ENCODE results near the gene ASTN2. TPM values are rescaled to one million over a fixed set of nuclear protein-coding genes. Genes with fewer than 3 reads are reported as not detected.
"Not testable (repeated sequence)": the region's sequence is repeated elsewhere in the genome, so short reads cannot be mapped to it uniquely, and the experiment has no call there.

Gene ASTN2
- total RNA-seq, 3 donors from 2014 or later: 1.7 to 1.8 (median 1.7) TPM

DNA sequence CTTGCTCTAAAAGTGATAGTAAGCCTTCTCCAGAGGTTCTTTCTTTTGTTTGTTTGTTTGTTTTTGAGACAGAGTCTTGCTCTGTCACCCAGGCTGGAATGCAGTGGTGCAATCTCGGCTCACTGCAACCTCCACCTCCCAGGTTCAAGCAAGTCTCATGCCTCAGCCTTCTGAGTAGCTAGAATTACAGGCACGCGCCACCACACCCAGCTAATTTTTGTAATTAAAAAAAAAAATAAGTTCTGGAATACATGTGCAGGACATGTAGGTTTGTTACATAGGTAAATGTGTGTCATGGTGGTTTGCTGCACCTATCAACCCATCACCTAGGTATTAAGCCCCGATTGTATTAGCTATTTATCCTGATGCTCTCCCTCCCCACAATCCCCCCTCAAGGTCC, 526.4 kb downstream of the ASTN2 start:
- not testable (repeated sequence) for ATAC-seq; H3K36me3 Mint-ChIP-seq (ENCODE audit: insufficient read depth); H3K9me3 Mint-ChIP-seq; H3K4me3 Mint-ChIP-seq; H3K27me3 Mint-ChIP-seq (ENCODE audit: low read depth); H3K4me1 Mint-ChIP-seq (ENCODE audit: low read depth); DNase-seq

DNA sequence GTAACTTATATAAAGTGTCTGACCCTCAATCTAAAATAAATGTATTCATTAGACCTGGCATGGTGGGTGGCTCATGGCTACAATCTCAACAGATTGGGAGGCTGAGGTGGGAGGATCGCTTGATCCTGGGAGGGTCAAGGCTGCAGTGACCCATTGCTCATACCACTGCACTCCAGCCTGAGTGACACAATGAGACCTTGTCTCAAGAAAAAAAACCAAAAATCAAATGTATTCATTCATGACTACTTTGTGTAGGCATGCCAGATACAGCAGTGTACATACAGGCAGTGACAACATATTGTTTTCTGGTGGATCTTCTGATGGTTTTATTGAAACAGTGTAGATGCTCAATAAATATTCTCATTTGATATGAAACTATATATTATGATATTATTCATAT, 526.8 kb downstream of the ASTN2 start:
- Mint-ChIP-seq H3K4me1 (ENCODE audit: low read depth) (no peaks in the 10 kb centered on the region), H3K27me3 (ENCODE audit: low read depth) (no peaks in the 10 kb centered on the region), H3K9me3 (no peaks in the 10 kb centered on the region), H3K4me3 (no peak overlapping the region), H3K36me3 (ENCODE audit: insufficient read depth) (no peaks in the 10 kb centered on the region)
- ATAC-seq (no peak), DNase-seq (no peak)

DNA sequence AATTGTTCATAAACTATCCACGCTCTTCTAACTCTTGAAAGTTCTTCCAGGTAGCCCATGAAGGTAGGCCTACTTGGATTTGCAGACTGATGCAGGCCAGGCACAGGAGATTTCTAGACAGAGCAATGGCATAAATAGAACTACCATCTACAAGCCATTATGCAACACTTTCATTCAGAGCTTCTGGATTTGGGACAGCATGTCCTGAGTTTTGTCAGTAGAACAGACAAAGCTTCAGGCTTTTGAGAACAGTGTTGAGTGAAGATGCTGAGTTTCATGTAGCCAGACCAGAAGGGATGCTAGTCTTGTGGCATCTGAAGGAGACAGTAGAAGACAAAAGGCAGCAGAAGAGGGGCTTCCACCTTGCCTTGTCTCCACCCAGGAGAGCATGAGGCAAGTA, 531.2 kb downstream of the ASTN2 start:
- Mint-ChIP-seq H3K36me3 (ENCODE audit: insufficient read depth) (no peaks in the 10 kb centered on the region), H3K4me1 (ENCODE audit: low read depth) (no peaks in the 10 kb centered on the region), H3K9me3 (peaks cover 7% of the 10 kb centered on the region), H3K4me3 (no peak overlapping the region), H3K27me3 (ENCODE audit: low read depth) (no peaks in the 10 kb centered on the region)
- DNase-seq (no peak), ATAC-seq (no peak)

DNA sequence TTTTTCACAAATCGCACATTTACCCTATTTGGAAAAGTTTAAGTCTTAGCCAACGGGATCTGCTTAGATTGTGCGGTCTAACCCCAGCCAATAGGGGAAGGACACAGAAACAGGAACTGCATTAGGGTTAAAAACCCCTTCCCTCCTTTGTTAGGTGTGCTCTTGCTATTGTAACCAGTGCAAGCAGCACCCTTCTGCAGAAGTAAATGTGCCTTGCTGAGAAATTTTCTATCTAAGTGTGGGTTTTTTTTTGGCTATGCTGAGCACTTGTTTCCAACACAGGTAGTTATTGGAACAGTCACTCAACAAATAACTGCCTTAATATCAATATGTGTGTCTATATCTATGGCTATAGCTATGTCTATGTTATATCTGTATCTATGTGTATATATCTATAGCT, 537.8 kb downstream of the ASTN2 start:
- no peak for DNase-seq
- peaks cover 3% of the 10 kb centered on the region for H3K27me3 Mint-ChIP-seq (ENCODE audit: low read depth)
- H3K36me3 Mint-ChIP-seq (ENCODE audit: insufficient read depth): no peaks in the 10 kb centered on the region

DNA sequence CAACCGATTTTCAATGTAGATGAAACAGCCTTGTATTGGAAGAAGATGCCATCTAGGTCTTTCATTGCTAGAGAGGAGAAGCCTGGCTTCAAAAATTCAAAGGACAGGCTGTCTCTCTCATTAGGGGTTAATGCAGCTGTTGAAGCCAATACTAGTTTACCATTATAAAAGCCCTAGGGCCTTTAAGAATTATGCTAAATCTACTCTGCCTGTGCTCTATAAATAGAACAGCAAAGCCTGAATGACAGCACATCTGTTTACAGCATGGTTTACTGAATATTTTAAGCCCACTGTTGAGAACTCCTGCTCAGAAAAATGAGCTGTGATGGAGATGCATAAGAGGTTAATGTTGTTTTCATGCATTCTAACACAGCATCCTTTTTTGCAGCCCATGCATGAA, 539.3 kb downstream of the ASTN2 start:
- Mint-ChIP-seq H3K27me3 (ENCODE audit: low read depth) (peaks cover 3% of the 10 kb centered on the region), H3K36me3 (ENCODE audit: insufficient read depth) (no peaks in the 10 kb centered on the region), H3K4me1 (ENCODE audit: low read depth) (no peaks in the 10 kb centered on the region), H3K9me3 (peaks cover 16% of the 10 kb centered on the region), H3K4me3 (no peak overlapping the region)
- DNase-seq (no peak), ATAC-seq (no peak)

More for the DNA sequence above, 537.8 kb downstream of the ASTN2 start:
- Mint-ChIP-seq H3K9me3 (peaks cover 20% of the 10 kb centered on the region), H3K4me1 (ENCODE audit: low read depth) (no peaks in the 10 kb centered on the region), H3K4me3 (no peak overlapping the region)
- no peak for ATAC-seq

DNA sequence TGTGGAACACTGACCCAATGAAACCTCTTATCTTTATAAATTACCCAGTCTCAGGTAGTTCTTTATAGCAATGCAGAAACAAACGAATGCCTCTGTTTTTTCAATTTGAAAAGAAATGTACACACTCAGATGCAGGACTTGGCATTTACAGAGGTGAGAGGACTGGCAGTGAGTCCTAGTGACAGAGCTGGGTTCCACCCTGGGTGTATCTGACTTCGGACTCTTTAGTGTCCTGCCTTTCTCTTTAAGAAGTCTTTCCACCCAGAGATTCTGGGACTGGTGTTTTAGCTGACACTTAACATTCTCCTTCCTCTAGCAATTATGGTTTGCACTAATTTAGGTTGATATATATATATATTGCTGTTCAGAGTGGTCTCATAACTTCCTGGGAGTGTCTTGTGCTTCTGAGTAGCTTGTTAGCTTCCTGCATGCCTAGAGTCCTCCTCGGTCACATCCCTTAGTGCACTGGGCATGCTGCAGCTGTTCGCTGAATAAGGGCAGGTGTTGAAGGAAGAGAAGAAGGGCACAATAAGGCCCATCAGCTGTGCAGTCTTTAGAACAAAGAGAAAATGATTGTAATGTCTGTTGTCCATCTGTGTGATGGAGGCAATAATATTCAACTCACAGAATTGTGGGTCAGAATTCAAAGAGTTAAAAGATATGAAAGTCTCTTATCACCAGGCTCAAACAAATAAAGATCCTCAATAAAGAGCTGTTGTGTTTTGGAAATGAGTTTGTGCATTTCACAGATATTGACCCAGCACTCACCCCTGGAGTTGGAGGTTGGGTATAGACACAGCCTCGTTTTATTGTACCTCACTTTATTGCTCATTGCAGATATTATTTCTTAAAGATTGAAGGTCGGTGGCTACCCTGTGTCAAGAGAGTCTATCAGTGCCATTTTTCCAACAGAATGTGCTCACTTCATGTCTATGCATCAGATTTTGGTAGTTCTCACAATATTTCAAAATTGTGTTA, 540.6 kb downstream of the ASTN2 start:
- no peaks in the 10 kb centered on the region for H3K4me1 Mint-ChIP-seq (ENCODE audit: low read depth)
- no peak for DNase-seq
- no peak for ATAC-seq
- H3K4me3 Mint-ChIP-seq: no peak overlapping the region
- no peaks in the 10 kb centered on the region for H3K36me3 Mint-ChIP-seq (ENCODE audit: insufficient read depth)
- H3K27me3 Mint-ChIP-seq (ENCODE audit: low read depth): peaks cover 3% of the 10 kb centered on the region
- H3K9me3 Mint-ChIP-seq: peaks cover 16% of the 10 kb centered on the region

DNA sequence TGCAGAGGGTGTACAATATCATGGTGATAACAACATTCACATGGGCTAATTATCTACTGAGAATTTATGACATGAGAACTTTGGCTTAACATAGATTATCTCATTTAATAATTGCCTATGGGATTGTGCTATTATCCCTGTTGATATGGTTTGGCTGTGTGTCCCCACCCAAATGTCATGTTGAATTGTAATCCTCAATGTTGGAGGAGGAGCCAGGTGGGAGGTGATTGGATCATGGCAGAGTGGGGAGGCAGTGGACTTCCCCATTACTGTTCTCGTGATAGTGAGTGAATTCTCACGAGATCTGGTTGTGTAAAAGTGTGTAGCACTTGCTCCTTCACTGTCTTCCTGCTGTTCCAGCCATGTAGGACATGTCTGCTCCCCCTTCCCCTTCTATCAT, 541.4 kb downstream of the ASTN2 start:
- no peak for ATAC-seq
- Mint-ChIP-seq H3K36me3 (ENCODE audit: insufficient read depth) (no peaks in the 10 kb centered on the region), H3K4me3 (no peak overlapping the region), H3K27me3 (ENCODE audit: low read depth) (peaks cover 3% of the 10 kb centered on the region), H3K4me1 (ENCODE audit: low read depth) (no peaks in the 10 kb centered on the region), H3K9me3 (peaks cover 16% of the 10 kb centered on the region)
- DNase-seq: no peak

DNA sequence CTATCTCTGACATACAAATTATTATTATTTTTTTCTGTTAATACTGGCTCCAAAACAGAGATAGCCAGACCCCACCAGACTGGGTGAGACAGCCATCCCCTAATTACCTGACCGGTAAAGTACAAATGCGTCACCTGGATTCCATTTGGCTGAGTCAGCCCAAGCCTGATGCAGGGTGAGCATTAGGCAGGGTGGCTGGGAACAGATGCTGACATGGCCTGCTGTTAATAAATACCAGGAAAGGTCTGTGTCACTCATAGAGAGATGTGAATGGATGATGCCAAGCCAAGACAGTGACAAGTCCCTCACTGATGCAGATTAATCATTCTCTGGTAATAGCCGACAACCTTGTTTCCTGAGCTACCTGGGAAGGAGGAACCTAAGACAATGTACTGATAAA, 544.3 kb downstream of the ASTN2 start:
- DNase-seq: no peak
- Mint-ChIP-seq H3K36me3 (ENCODE audit: insufficient read depth) (no peaks in the 10 kb centered on the region), H3K27me3 (ENCODE audit: low read depth) (no peaks in the 10 kb centered on the region), H3K4me3 (no peak overlapping the region), H3K4me1 (ENCODE audit: low read depth) (no peaks in the 10 kb centered on the region), H3K9me3 (peaks cover 3% of the 10 kb centered on the region)
- ATAC-seq: no peak

DNA sequence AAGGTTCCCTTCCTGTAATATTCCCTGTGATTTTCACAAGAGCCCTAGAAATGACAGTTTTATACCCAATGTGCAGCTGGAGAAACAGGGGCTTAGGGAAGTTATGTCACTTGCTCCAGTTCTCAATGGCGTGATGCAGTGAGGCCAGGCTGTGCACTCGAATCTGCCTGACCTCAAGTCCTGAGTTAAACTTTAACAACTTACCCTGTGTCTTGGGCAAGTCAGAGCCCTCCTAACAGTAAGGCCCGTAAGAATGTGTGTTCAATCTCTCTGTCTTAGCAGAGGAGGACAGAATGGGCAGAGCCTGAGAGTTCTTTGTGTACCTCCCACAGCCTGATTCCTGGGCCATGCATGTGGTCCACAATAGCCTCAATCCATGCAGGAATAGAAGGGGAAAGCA, 546.7 kb downstream of the ASTN2 start:
- H3K36me3 Mint-ChIP-seq (ENCODE audit: insufficient read depth): no peaks in the 10 kb centered on the region
- peaks cover 3% of the 10 kb centered on the region for H3K27me3 Mint-ChIP-seq (ENCODE audit: low read depth)
- no peaks in the 10 kb centered on the region for H3K4me1 Mint-ChIP-seq (ENCODE audit: low read depth)
- ATAC-seq (no peak), DNase-seq (no peak)
- no peak overlapping the region for H3K4me3 Mint-ChIP-seq
- no peaks in the 10 kb centered on the region for H3K9me3 Mint-ChIP-seq

DNA sequence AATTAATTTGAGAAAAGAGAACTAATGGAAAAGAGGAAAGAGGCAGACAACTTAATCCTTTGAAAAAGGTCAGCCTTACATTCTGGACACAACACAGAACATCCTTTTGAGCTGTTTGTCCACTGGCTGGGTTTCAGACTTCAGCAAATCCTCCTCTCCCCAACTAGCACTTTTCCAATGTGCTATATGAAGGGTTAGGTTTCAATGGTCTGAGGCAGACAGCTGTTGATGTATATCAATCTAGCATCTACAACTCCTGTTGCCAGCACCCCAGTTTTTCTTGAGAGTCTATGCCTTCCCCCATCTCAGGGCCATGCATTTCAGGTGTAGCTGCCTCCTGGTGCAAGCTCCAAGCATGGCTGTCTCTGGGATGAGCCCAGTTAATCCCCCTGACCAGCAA, 553.5 kb downstream of the ASTN2 start:
- Mint-ChIP-seq H3K36me3 (ENCODE audit: insufficient read depth) (no peaks in the 10 kb centered on the region), H3K4me3 (no peak overlapping the region), H3K4me1 (ENCODE audit: low read depth) (no peaks in the 10 kb centered on the region), H3K9me3 (no peaks in the 10 kb centered on the region), H3K27me3 (ENCODE audit: low read depth) (peaks cover 8% of the 10 kb centered on the region)
- ATAC-seq (no peak), DNase-seq (no peak)

DNA sequence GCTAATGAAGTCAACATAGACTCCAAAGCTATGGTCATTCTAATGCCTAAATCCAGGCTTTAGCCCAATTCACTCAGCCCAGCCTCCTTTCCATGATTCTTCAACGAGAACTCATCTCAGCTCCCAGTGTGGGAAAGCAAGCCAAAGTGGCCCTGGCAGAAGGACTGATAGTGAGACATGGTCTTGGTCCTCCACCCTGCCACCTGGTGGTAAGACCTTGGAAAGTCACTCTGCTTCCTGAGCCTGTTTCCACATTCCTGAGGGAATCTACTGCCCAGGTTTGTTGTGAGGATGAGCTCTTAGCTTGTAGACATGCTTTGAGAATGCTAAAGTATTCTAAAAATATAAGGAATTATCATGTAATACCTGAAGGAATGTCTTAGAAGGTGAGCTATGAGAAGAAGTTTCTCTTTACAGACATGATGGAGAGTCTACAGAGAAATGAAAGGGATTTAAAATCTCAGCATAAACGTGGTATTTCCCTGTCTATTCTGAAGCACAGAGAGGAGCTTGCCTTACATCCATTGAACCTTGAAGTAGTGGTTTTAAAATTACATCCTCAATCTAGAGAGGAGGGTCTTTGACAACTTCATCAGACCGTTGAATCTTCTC, 554.2 kb downstream of the ASTN2 start:
- Mint-ChIP-seq H3K9me3 (no peaks in the 10 kb centered on the region), H3K4me1 (ENCODE audit: low read depth) (no peaks in the 10 kb centered on the region), H3K4me3 (no peak overlapping the region), H3K36me3 (ENCODE audit: insufficient read depth) (no peaks in the 10 kb centered on the region), H3K27me3 (ENCODE audit: low read depth) (peaks cover 8% of the 10 kb centered on the region)
- ATAC-seq (no peak), DNase-seq (no peak)

DNA sequence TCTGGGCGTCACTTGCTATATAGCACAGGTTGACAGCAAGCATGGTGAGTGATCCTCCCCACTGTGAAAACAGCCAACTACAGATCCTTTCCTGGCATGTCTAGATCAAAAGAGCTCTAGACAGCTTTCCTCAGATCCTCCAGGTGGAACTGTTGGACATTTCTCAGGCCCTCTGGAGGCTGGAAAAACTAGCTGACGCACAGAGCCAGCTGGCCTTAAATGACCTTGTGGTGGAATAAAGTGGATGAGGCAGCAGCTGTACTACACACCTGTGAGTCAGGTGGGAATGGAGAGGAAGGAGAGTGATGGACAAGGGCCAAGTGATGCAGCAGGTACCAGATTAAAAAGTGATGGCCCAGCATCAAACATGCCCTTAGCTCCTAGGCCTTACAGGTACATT, 555.1 kb downstream of the ASTN2 start:
- Mint-ChIP-seq H3K9me3 (no peaks in the 10 kb centered on the region), H3K27me3 (ENCODE audit: low read depth) (peaks cover 8% of the 10 kb centered on the region), H3K4me1 (ENCODE audit: low read depth) (no peaks in the 10 kb centered on the region), H3K4me3 (no peak overlapping the region), H3K36me3 (ENCODE audit: insufficient read depth) (no peaks in the 10 kb centered on the region)
- DNase-seq (no peak), ATAC-seq (no peak)

DNA sequence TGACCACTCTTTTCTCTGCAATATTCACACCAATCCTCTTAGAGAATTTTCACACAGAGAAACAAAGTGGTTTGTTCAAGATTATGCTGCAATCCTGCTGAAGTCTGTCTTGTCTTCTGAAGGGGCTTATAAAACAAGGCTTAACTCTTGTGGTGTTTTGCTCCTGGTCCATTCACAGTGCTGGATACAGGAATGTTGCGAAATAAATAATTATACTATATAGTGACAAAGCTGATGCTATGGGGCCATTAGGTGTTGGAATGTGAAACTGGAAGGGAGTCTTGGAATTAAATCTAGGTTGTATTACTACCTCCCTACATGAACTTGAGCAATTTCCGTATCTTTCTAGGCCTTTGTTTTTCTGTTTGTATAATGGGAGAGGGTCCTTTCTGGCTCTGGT, 557.5 kb downstream of the ASTN2 start:
- ATAC-seq: no peak
- no peak for DNase-seq
- H3K4me1 Mint-ChIP-seq (ENCODE audit: low read depth): no peaks in the 10 kb centered on the region
- no peaks in the 10 kb centered on the region for H3K9me3 Mint-ChIP-seq
- H3K4me3 Mint-ChIP-seq: no peak overlapping the region
- no peaks in the 10 kb centered on the region for H3K36me3 Mint-ChIP-seq (ENCODE audit: insufficient read depth)
- no peaks in the 10 kb centered on the region for H3K27me3 Mint-ChIP-seq (ENCODE audit: low read depth)

DNA sequence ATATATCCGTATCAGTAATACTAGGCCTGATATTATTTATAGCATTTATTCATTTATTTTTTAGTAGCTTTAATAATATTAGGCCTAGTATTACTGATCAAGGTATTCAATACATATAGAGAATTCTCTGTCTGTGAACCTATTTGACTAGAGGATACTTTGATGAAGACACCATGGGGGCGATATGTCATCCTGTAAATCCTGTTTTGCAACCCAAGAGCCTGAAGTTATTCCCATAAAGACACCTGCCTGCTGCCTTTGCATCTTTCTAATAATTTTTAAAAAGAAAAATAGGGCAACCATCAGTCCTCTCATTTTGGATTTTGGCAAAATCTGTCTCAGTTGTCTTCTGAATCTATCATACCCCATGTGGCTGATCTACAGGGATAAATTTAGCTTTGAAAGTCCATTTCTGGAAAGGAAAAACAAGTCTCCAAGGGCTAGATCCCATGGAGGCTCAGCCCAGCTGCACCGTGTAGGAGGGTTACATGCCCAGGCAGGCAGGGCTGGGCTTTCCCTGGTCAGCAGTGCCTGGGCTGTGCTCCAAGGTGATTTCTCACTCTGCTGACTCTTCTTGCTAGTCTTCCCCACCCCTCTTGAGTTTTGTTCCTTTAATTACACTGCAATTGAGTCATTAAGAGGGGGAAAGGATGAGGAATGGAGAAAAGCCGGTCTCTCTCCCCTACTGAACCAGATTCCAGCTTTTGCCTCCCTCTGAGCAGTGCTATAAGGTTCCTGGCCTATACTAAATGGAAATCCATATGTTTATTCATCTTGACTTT, 558.8 kb downstream of the ASTN2 start:
- Mint-ChIP-seq H3K27me3 (ENCODE audit: low read depth) (no peaks in the 10 kb centered on the region), H3K4me1 (ENCODE audit: low read depth) (no peaks in the 10 kb centered on the region), H3K9me3 (no peaks in the 10 kb centered on the region), H3K4me3 (no peak overlapping the region), H3K36me3 (ENCODE audit: insufficient read depth) (no peaks in the 10 kb centered on the region)
- ATAC-seq (no peak), DNase-seq (no peak)
